Ascending aorta (tissue), 2 donors: Measurements from ENCODE around the gene BPHL. TPM values are rescaled to one million over a fixed set of nuclear protein-coding genes. Genes with fewer than 3 reads are reported as not detected.
"Not testable (repeated sequence)": the region's sequence is repeated elsewhere in the genome, so short reads cannot be mapped to it uniquely, and the experiment has no call there.

ENCODE experiments used
- DNase-seq, 2 donors: peaks; one replicate each; pipeline ENCODE4 v3.0.0-alpha.2; 2019; ENCODE audit warnings: low spot score in 2 of 2
- H3K27ac ChIP-seq, 2 donors: fragments of 200-600 bp; sonication (generic); one replicate each; pipeline ENCODE4 v1.5.1; 2016 to 2017; ENCODE audit warnings: mild to moderate bottlenecking in 1 of 2
- H3K27me3 ChIP-seq: fragments of 200-600 bp; sonication (generic); one replicate; pipeline ENCODE4 v1.5.1; 2017
- H3K36me3 ChIP-seq, 2 donors: fragments of 200-600 bp; sonication (generic); one replicate each; pipeline ENCODE4 v1.5.1; 2016
- H3K4me1 ChIP-seq, 2 donors: fragments of 200-600 bp; sonication (generic); one replicate each; pipeline ENCODE4 v1.5.1; 2016 to 2017; ENCODE audit warnings: mild to moderate bottlenecking in 1 of 2
- H3K4me3 ChIP-seq, 2 donors: fragments of 200-600 bp; sonication (generic); one replicate each; pipeline ENCODE4 v1.5.1; 2016 to 2017; ENCODE audit warnings: mild to moderate bottlenecking in 1 of 2
- H3K9me3 ChIP-seq, 2 donors: fragments of 200-600 bp; sonication (generic); one replicate each; pipeline ENCODE4 v1.5.1; 2016
- intact Hi-C: fragments of 100-400 bp; cut with DNase I; formaldehyde crosslinking; loops from one replicate; pipeline ENCODE4 v1.15.1; 2023
- total RNA-seq: library from RNA; depleted of rRNA; stranded (reverse); fragments of >200 nt; gene quantifications from one replicate; pipeline ENCODE4 v1.1.0, GENCODE V29; 2016
- TF ChIP-seq, protein P1 (sequence below), 3 experiments: fragments of 200-600 bp in 2 of 3; fragments of 450-650 bp in 1 of 3; sonication (generic) in 2 of 3; IDR thresholded peaks; one replicate each; pipeline ENCODE4 v1.5.1; 2016 to 2019; ENCODE audit warnings: antibody characterized with exemption in 3 of 3, mild to moderate bottlenecking in 1 of 3, moderate library complexity in 1 of 3

BPHL gene
- total RNA-seq, 1 donor from 2014 or later: 7.7 TPM

DNA sequence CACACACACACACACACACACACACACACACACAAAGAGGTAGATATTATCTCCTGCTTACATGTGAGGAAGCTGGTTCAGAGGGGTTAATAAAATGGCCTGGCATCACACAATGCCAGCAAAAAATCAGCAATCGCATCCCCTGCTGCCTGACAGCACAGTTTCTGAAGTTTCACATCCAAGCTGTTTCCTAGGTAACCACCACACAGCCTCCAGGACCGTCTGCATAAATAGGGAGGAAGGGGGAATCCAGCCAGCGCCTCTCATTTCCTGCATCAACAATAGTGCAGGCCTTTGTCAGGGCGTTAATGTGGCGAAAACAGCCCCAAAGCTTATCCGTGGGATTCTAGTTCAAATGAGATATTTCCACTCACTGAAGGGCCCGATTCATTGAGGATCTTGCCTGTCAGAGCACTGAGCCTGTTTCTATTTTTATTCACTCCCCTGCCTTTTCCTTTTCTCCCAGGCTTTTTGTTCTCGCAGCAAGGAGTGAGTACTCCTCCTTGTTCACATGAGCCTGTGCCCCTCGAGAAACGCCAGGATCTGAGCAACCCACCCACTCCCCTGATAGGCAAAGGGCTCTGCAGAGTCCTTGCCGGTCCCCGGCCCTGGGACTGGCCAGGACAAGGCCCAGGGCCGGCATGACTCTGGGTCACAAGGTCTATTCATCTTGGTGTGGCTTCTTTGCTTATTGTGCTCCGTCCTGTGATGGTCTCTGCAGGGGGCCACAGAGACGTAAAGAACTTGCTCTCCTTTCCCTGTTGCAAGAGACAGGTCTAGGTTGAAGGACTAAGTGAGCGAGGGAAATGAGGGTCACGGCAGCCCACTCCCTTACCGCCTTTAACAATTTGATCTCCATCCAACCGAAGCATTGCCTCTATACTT is 76.3 kb downstream of the BPHL start:
- TF ChIP-seq, protein P1, sequence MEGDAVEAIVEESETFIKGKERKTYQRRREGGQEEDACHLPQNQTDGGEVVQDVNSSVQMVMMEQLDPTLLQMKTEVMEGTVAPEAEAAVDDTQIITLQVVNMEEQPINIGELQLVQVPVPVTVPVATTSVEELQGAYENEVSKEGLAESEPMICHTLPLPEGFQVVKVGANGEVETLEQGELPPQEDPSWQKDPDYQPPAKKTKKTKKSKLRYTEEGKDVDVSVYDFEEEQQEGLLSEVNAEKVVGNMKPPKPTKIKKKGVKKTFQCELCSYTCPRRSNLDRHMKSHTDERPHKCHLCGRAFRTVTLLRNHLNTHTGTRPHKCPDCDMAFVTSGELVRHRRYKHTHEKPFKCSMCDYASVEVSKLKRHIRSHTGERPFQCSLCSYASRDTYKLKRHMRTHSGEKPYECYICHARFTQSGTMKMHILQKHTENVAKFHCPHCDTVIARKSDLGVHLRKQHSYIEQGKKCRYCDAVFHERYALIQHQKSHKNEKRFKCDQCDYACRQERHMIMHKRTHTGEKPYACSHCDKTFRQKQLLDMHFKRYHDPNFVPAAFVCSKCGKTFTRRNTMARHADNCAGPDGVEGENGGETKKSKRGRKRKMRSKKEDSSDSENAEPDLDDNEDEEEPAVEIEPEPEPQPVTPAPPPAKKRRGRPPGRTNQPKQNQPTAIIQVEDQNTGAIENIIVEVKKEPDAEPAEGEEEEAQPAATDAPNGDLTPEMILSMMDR (IDR thresholded peaks at IDR 0.05): no peak
- DNase-seq: no peak
- H3K9me3 ChIP-seq: no peaks in the 10 kb centered on the region
- no peak overlapping the region for H3K4me3 ChIP-seq
- H3K27ac ChIP-seq: no peak overlapping the region
- no peaks in the 10 kb centered on the region for H3K4me1 ChIP-seq
- intact Hi-C loops: no loop called here
- no peaks in the 10 kb centered on the region for H3K36me3 ChIP-seq
- no peaks in the 10 kb centered on the region for H3K27me3 ChIP-seq

DNA sequence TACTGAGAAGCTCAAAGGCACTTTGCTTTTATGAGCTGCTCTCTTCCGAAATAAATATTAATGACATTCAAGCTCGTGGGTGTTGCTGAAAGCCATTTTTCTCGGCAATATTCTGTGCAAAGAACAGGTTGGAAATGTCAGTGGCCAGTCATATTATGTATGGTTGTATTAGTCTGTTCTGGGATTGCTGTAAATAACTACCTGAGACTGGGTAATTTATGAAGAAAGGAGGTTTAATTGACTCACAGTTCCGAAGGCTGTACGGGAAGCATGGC is 76.8 kb downstream of the BPHL start:
- intact Hi-C loops: no loop called here
- no peaks in the 10 kb centered on the region for H3K9me3 ChIP-seq
- H3K27ac ChIP-seq: no peak overlapping the region
- TF ChIP-seq, protein P1 (IDR thresholded peaks at IDR 0.05): no peak
- no peaks in the 10 kb centered on the region for H3K36me3 ChIP-seq
- H3K27me3 ChIP-seq: no peaks in the 10 kb centered on the region
- H3K4me1 ChIP-seq: no peaks in the 10 kb centered on the region
- H3K4me3 ChIP-seq: no peak overlapping the region
- no peak for DNase-seq

DNA sequence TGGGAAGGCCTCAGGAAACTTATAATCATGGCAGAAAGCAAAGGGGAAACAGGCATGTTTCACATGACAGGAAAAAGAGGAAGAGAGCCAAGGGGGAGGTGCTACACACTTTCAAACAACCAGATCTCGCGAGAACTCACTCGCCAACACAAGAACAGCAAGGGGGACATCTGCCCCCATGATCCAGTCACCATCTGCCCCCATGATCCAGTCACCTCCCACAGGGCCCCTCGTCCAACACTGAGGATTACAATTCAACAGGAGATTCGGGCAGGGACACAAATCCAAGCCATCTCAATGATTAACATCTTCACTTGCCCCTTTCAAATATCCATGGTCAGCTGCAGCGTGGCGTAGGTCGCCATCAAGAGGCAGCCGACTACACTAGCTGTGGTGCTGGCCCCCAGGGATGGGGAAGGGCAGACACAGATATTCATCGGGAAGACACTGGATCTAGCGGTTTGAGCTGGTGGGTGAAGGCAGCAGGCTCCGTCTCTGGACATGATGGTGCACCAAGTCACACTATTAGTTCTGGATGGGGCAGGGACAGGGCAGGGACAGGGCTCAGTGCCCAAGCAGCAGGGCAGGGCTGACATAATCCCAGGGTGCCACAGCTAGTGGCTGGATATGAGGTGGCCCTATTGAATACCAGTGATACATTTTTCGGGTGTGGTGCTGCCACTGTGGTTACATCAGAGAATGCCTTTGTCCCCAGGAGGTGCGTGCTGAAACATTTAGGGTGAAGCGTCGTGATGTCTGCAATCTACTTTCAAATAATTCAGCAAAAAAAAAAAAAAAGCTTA is 77.4 kb downstream of the BPHL start:
- DNase-seq: no peak
- no peak overlapping the region for H3K27ac ChIP-seq
- intact Hi-C loops: no loop called here
- no peaks in the 10 kb centered on the region for H3K27me3 ChIP-seq
- TF ChIP-seq, protein P1 (IDR thresholded peaks at IDR 0.05): no peak
- H3K36me3 ChIP-seq: no peaks in the 10 kb centered on the region
- no peaks in the 10 kb centered on the region for H3K4me1 ChIP-seq
- no peak overlapping the region for H3K4me3 ChIP-seq
- no peaks in the 10 kb centered on the region for H3K9me3 ChIP-seq

DNA sequence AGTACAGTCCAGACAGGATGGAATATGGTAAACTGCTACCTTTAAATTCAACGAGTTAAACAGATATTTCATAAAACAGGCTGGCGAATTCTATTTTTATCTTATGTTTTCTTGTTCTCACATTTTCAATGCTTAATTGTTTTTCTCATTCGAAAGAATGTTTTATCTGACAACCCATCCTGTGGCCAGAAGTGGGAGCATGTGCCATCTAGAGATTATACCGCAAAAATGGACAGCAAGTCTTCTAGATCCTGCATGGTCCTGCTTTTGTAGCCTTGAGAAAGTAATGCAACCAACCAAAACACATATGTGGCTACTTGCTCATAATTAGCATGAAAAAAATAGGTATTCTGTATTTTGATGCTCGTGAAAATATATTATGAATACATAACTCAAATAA is 78.3 kb downstream of the BPHL start:
- intact Hi-C loops: no loop called here
- no peak for DNase-seq
- TF ChIP-seq, protein P1 (IDR thresholded peaks at IDR 0.05): no peak
- no peak overlapping the region for H3K4me3 ChIP-seq
- no peaks in the 10 kb centered on the region for H3K4me1 ChIP-seq
- H3K27me3 ChIP-seq: no peaks in the 10 kb centered on the region
- no peaks in the 10 kb centered on the region for H3K9me3 ChIP-seq
- H3K27ac ChIP-seq: no peak overlapping the region
- no peaks in the 10 kb centered on the region for H3K36me3 ChIP-seq

DNA sequence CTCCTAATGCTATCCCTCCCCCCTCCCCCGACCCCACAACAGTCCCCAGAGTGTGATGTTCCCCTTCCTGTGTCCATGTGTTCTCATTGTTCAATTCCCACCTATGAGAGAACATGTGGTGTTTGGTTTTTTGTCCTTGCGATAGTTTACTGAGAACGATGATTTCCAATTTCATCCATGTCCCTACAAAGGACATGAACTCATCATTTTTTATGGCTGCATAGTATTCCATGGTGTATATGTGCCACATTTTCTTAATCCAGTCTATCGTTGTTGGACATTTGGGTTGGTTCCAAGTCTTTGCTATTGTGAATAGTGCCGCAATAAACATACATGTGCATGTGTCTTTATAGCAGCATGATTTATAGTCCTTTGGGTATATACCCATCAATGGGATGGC is 79.2 kb downstream of the BPHL start:
- H3K9me3 ChIP-seq, H3K4me1 ChIP-seq, DNase-seq, intact Hi-C loops, H3K36me3 ChIP-seq, H3K27me3 ChIP-seq, H3K27ac ChIP-seq, H3K4me3 ChIP-seq: not testable (repeated sequence)

DNA sequence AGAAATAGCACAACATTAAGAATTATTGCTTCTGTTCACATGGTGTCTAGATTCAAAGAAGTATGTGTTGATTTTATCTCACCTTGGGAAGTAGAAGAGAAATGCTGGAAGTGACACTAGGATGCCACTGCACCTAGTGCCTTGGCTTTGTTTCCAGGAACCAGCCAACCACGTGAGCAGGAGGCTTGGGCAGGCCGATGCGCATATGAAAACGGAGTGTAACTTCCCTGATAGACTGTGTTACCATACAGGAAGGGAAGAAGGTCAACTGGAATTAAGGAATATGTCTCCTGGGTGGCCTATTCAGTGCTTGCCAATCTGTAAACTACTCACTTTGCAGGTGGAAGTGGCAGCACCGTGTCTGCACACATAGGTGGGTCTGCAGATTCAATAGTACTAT is 80.9 kb downstream of the BPHL start:
- Histone ChIP-seq H3K27ac (no peak overlapping the region), H3K4me1 (no peaks in the 10 kb centered on the region), H3K9me3 (peaks cover 0 to 1% of the 10 kb centered on the region in 2 donors), H3K27me3 (no peaks in the 10 kb centered on the region), H3K4me3 (no peak overlapping the region), H3K36me3 (no peaks in the 10 kb centered on the region)
- DNase-seq: no peak
- intact Hi-C loops: no loop called here
- TF ChIP-seq, protein P1 (IDR thresholded peaks at IDR 0.05): no peak
